GM19023 (cell line): ENCODE measurements around the gene TUBB3.
"Not testable (repeated sequence)": the region's sequence is repeated elsewhere in the genome, so short reads cannot be mapped to it uniquely, and the experiment has no call there.

ENCODE experiments used
- ATAC-seq: cut with Tn5 transposase; IDR thresholded peaks from one replicate; pipeline ENCODE4 v1.9.1; 2021; ENCODE audit warnings: mild to moderate bottlenecking, moderate library complexity; ENCODE audit not compliant: unreplicated experiment

TUBB3 gene

DNA sequence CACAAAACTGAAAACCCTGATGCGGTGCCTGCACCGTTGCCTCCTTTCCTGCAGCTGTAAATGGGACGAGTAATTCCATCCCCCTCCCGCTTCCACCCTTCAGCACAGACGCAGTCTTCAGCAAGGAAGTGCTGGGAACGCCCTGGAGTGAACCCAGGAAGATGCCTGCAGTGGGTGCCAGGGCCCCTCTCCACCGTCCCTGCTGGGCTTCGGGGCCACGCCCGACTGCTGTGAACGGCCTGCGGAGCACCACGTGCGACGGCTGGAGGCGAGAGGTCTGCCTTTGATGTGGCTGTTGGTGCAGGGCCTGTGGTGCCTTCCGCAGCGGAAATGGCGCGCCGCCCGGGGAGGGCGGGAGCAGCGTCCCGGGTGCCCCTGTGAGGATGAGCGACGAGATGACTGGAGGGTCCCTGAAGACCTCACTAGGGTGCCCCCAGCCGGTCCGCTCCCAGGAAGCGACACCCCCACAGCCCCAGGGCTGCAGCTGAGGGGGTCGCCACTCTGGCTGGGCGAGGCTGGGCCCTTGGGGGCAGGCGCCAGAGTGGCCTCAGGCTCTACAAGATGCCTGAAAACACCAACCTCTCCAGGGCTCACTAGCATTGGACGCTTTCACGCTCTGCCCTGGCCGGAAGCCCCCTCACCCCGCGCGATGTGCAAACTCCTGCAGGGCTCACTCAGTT is 5.2 kb upstream of the TUBB3 start:
- peak; percentile 69 for ATAC-seq

DNA sequence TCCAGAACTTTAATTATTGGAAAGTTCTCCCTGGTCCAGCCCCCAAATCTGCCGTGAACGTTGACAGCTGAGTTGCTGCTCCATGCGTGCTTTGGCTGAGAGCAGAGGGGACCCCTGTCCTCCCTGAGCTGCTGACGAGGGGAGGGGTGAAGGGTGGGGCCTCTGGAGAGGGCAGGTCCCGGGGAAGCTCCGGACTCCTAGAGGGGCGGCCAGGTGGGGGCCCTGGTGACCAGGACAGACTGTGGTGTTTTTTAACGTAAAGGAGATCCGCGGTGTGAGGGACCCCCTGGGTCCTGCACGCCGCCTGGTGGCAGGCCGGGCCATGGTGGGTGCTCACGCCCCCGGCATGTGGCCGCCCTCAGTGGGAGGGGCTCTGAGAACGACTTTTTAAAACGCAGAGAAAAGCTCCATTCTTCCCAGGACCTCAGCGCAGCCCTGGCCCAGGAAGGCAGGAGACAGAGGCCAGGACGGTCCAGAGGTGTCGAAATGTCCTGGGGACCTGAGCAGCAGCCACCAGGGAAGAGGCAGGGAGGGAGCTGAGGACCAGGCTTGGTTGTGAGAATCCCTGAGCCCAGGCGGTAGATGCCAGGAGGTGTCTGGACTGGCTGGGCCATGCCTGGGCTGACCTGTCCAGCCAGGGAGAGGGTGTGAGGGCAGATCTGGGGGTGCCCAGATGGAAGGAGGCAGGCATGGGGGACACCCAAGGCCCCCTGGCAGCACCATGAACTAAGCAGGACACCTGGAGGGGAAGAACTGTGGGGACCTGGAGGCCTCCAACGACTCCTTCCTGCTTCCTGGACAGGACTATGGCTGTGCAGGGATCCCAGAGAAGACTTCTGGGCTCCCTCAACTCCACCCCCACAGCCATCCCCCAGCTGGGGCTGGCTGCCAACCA is 4.4 kb upstream of the TUBB3 start, which contains the start of gene MC1R:
MC1R (plus strand) TSS at position 410 of the 895 bp plus-strand sequence; CDS start at position 807, 397 bp downstream.
- no peak for ATAC-seq

DNA sequence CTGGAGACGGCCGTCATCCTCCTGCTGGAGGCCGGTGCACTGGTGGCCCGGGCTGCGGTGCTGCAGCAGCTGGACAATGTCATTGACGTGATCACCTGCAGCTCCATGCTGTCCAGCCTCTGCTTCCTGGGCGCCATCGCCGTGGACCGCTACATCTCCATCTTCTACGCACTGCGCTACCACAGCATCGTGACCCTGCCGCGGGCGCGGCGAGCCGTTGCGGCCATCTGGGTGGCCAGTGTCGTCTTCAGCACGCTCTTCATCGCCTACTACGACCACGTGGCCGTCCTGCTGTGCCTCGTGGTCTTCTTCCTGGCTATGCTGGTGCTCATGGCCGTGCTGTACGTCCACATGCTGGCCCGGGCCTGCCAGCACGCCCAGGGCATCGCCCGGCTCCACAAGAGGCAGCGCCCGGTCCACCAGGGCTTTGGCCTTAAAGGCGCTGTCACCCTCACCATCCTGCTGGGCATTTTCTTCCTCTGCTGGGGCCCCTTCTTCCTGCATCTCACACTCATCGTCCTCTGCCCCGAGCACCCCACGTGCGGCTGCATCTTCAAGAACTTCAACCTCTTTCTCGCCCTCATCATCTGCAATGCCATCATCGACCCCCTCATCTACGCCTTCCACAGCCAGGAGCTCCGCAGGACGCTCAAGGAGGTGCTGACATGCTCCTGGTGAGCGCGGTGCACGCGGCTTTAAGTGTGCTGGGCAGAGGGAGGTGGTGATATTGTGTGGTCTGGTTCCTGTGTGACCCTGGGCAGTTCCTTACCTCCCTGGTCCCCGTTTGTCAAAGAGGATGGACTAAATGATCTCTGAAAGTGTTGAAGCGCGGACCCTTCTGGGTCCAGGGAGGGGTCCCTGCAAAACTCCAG is 3.4 kb upstream of the TUBB3 start:
- no peak for ATAC-seq

DNA sequence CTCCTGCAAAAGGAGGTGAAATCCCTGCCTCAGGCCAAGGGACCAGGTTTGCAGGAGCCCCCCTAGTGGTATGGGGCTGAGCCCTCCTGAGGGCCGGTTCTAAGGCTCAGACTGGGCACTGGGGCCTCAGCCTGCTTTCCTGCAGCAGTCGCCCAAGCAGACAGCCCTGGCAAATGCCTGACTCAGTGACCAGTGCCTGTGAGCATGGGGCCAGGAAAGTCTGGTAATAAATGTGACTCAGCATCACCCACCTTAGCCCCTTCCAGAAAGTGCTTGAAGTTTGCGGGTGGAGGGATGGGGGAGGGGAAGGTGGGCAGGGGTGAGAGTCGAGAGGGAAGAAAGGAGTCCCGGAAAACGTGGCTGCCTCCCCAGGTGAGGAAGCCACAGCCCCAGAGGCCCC is 2.4 kb upstream of the TUBB3 start:
- no peak for ATAC-seq

DNA sequence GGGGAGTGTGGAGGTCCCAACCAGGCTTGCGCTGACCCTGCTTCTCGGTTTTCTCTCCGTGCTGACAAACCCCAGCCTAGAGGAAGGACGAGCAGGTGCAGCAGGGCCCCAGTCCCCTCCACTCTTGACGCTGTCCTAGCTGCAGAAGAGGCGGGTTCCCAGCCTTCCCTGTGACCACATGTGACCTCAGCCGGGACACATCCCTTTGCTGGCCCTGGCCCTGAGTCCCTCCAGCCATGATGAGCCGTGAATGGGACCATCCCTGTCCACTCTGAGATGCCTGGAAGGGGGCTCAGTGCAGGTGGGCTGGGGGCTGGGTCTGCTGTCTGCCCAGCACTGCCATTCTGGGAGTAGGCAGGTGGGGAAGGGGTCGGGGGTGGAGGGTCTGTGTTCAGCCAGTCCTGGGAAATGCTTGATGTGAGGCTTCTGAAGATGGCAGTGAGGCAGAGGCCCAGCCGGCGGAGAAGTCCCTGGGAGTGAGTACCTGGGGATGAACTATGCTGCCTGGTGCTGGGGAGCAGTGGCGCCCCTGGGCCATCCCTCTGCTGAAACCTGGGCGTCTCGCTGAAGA is 1.9 kb upstream of the TUBB3 start:
- ATAC-seq = no peak

DNA sequence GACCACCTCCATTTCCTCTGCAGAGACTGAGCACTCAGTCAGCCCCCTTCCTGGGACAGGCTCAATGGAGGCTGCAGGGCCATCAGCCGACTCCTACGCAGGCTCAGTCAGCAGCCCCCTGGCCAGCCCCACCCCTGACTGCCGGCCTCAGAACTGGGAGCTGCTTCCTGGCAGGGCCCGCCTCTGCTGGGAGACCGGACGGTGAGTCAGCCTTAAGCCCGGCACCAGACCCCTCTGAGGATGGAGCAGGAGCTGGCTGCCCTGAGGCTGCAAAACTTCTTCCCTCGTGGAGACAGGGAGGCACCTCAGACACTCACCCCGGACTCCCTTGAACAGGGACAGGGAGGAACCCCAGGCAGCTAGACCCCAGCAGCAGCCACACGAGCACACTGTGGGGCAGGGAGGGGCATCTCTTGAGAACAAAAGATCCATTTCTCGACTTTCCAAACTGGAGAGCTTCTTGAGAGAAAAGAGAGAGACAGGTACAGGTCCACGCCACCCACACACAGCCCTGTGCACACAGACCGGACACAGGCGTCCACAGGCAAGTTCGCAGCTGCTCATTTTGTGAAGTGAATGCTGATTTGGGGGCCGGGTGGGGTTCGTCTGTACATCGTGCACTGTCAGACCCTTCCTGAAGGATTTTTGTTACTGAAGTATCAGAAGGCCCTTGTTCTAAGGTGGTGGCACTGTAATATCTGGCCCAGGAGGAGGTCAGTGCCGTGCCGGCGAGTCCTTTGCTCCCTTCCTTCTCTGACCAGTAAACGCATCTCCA is 1.3 kb upstream of the TUBB3 start:
- no peak for ATAC-seq

DNA sequence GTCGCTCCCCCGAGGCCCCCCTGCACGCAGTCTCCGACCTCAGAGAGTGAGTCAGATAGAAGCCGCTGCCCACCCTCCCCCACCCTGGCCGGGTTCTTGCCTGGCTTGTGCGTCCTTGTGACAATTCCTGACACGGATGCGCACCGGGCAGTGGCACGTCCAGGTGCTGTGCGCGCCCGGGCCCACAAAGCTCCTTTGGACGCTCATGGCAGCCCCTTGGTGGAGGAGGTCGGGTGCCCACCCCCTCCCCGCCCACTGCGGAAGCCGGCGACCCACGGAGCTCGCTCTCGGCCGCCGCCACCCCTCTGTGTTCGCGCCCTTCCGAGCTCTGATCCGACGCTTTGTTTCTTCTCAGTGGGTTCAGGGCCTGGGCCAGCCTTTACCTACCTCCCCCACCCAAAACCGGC is 662 bp upstream of the TUBB3 start:
- ATAC-seq = no peak

DNA sequence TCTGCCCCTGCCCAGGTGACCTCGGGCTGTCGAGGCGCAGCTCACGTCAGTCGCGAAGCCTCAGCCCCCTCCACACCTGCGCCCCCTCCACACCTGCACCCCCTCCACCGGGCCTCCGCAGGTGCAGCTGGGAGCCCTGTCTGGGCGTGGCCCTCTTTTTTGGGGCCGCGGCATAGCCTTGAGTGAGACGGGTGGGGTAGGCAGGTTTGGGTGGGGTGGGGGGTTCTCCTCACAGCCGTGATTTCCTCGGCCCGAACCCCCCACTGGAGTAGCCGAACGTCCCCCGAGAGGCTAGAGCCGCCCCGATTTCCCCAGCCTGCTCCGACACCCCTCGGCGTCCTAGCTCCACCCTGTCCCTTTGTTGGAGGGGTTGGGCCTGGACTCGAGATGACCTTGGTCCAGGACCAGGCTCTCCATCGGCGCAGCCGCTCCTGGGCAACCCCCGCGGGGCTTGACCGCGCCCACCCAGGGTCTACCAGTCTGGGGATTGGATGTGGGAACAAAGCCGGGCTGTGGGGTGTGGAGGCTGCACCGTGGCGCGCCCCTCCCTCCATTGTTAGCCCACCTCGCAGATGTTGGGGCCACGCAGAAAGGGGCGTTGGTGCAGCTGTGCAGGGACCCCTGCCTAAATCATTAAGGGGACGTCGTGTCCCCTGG is 626 bp downstream of the TUBB3 start:
- ATAC-seq = no peak

DNA sequence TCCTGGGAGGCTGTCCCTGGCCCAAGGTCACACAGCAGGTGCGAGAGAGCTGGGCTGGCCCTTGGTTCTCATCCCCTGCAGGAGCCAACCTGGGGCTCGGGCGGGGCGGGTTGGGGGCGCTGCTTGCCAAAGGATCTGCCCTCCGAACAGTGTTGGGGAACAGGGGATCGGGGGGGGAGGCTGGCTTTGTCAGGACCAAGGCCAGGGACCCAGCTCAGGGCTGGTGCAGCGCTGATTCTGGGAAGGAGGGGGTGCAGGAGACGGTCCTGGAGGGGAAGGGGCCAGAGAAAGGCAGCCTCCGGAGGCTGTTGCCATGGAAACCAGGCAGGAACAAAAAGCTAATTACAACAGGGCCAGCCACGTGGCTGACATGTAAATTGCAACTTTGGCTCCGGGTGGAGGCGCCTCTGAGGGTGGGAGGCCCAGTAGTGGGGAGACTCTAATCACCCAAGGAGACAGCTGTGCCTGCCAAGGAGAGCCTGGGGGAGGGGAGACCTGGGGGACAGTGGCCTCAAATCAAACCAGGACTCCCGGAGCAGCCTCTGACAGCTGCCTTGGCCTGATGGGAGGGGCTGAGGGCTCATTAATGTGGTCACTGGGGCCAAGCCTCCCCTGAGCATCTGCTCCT is 1.3 kb downstream of the TUBB3 start:
- no peak for ATAC-seq

DNA sequence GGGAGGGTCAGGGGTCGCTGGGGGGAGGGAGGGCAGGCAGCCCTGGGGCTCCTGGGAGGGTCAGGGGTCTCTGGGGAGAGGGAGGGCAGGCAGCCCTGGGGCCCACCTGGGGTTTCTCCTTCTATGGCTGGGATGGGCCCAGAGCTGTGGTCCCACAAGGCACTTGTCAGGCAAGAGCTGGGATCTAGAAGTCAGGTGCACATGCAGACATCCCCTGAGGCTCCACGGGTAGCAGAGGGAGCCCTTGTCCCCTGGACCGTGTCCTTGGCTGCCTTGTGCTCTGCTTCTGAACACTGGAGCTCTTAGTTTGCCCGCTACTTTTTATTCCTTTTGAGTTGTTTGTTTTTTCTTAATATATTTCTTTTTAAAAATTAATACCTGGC is 1.8 kb downstream of the TUBB3 start:
- no peak for ATAC-seq

DNA sequence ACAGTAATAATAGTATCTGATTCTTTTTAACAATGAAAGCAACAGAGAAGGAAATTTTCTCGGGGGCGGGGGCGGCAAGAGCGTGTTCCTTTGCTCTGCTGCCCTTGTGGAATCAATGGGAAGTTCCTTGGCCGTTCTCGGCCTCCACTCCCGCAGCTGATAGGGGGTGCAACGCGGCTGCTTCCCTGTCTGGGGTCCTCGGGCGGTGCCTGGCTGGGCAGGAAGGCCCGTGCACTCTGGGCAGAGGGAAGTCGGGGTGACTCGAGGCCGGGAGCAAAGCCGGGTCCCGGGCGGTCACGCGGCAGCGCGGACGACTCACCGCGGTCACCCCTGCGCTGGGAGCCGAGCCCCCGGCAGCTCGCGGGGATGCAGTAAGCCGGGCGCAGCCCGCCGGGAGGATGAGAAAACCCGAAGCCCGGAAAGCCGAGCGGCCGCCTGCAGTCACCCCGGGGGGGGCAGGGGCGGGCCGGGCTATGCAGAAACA is 2.5 kb downstream of the TUBB3 start:
- ATAC-seq = no peak

DNA sequence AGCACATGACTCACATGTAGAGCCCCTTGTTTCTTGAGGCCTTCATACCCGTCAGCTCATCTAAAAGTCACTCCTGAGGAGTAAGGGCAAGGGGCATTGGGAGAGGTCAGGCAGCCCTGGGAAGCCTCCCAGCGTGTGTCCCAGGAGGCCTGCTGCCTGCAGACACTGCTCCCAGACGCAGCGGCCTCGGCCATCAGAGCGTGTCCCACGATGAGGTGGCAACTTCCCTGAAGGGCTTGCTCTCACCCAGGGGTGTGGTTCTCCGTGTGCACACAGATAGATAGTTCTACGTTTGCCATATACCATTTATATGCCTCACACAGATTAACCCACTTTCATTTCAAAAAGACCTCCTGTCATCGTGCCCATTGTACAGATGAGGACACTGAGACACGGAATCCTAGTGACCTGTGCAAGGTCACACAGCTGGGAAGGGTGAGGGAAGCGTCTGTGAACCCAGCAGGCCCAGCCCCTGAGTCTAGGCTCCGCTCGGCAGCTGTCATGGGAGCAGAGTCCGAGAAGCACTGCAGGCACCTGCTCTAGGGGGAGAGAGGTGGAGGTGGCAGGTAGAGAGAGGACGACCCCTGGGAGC is 8.3 kb downstream of the TUBB3 start:
- no peak for ATAC-seq

DNA sequence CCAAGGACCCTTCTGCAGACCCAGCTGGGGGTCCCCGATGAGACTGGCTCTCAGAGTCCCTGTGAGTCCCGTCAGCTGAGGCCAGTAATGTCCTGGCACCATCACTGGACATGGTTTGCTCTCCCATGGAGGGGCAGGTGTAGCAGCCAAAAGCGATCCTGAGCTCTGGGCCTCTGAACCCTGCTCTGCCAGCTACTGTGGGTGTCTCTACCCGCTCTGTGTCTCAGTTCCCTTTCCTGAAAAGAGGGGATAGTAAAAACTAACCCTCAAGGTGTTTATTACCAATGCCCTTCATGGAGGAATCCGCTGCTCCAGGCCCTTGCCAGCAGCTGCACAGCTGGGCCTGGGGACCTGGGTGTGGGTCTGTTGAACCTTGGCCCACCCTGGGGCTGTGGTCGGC is 8.8 kb downstream of the TUBB3 start:
- no peak for ATAC-seq

DNA sequence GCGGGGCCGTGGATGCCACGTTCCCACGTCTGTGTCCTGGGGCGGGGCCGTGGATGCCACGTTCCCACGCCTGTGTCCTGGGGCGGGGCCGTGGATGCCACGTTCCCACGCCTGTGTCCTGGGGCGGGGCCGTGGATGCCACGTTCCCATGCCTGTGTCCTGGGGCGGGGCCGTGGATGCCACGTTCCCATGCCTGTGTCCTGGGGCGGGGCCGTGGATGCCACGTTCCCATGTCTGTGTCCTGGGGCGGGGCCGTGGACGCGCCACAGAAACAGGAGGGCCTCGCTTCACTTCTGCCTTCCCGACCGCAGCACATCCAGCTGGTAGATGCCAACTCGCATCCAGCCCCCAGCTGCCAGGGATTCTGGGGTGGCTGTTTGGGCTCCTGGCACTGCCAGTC is 10.9 kb downstream of the TUBB3 start:
- ATAC-seq = not testable (repeated sequence)

DNA sequence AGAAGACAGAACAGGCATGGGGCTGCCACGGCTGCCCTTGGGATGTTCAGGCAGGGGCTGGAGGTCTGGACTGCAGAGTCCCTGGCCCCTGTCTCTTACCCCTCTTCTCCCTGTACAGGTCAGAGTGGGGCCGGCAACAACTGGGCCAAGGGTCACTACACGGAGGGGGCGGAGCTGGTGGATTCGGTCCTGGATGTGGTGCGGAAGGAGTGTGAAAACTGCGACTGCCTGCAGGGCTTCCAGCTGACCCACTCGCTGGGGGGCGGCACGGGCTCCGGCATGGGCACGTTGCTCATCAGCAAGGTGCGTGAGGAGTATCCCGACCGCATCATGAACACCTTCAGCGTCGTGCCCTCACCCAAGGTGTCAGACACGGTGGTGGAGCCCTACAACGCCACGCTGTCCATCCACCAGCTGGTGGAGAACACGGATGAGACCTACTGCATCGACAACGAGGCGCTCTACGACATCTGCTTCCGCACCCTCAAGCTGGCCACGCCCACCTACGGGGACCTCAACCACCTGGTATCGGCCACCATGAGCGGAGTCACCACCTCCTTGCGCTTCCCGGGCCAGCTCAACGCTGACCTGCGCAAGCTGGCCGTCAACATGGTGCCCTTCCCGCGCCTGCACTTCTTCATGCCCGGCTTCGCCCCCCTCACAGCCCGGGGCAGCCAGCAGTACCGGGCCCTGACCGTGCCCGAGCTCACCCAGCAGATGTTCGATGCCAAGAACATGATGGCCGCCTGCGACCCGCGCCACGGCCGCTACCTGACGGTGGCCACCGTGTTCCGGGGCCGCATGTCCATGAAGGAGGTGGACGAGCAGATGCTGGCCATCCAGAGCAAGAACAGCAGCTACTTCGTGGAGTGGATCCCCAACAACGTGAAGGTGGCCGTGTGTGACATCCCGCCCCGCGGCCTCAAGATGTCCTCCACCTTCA is 11.7 kb downstream of the TUBB3 start:
- ATAC-seq = no peak

DNA sequence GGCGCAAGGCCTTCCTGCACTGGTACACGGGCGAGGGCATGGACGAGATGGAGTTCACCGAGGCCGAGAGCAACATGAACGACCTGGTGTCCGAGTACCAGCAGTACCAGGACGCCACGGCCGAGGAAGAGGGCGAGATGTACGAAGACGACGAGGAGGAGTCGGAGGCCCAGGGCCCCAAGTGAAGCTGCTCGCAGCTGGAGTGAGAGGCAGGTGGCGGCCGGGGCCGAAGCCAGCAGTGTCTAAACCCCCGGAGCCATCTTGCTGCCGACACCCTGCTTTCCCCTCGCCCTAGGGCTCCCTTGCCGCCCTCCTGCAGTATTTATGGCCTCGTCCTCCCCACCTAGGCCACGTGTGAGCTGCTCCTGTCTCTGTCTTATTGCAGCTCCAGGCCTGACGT is 12.5 kb downstream of the TUBB3 start:
- not testable (repeated sequence) for ATAC-seq

DNA sequence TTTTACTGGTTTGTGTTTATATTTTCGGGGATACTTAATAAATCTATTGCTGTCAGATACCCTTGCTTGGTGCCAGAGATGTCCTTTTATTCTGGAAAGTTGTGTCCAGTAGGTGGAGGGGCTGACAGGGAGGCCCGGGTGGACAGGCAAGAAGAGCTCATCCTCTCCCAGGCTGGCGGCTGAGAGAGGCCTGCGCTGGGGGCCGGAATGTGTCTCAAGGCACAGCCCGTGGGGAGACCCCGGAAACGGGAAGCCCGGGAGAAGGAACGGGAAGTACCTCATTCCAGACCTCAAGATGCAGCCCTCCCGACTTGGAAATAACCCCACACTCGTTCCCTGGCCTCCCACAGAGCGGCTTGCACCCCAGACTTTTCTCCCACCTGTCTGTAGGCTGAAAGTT is 12.9 kb downstream of the TUBB3 start:
- no peak for ATAC-seq

DNA sequence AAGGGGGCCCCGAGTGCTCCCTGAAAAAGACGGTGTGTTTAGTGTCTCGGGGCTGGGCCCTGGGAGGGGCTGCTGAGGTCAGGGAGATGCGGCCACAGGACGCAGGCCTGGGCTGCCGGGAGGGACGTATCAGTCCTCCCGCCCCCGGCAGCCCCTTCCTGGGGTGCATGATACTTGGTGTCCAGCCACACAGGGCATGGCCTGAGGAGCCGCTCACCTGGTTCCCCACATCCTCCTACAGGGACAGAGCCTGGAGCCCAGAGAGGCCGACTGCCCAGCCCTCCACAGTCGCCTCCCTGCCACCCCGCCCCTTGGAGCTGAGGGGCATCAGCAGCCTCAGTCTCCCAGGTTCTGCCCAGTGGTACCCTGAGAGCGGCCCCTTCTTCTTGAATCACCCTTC is 13.4 kb downstream of the TUBB3 start:
- ATAC-seq = no peak
